Pulmonary artery endothelial cell (primary cell): Measurements from ENCODE around the gene EVL. TPM values are rescaled to one million over a fixed set of nuclear protein-coding genes. Genes with fewer than 3 reads are reported as not detected.

ENCODE experiments used
- DNase-seq: peaks from one replicate; pipeline ENCODE4 v3.0.0-alpha.2; 2011; ENCODE audit warnings: low read depth, low spot score
- total RNA-seq: library from RNA; depleted of rRNA; stranded (reverse); fragments of >200 nt; gene quantifications from 2 replicates; pipeline ENCODE4 v1.2.3, GENCODE V29; 2014

EVL gene
- total RNA-seq, 1 donor from 2014 or later = 14.0 TPM

GRCh38 chr14:100037353-100037752 is 27.9 kb upstream of the EVL start:
- no peak for DNase-seq

- no peak for DNase-seq
These were observed 27.2 kb upstream of the EVL start for GRCh38 chr14:100038065-100038464.

- no peak for DNase-seq
These were observed 25.3 kb upstream of the EVL start for GRCh38 chr14:100039903-100040302.

GRCh38 chr14:100041271-100041670 is 24.0 kb upstream of the EVL start:
- DNase-seq = no peak

- no peak for DNase-seq
These were observed 22.9 kb upstream of the EVL start for GRCh38 chr14:100042286-100042685.

GRCh38 chr14:100045642-100046344 is 19.4 kb upstream of the EVL start:
- no peak for DNase-seq

GRCh38 chr14:100047600-100047999 is 17.6 kb upstream of the EVL start:
- no peak for DNase-seq

GRCh38 chr14:100048786-100049185 is 16.4 kb upstream of the EVL start:
- no peak for DNase-seq

GRCh38 chr14:100049220-100049619 is 16.0 kb upstream of the EVL start:
- DNase-seq = no peak

- no peak for DNase-seq
These were observed 14.1 kb upstream of the EVL start for GRCh38 chr14:100051103-100051502.

GRCh38 chr14:100051543-100051942 is 13.7 kb upstream of the EVL start:
- no peak for DNase-seq

GRCh38 chr14:100052819-100053218 is 12.4 kb upstream of the EVL start:
- no peak for DNase-seq

GRCh38 chr14:100054316-100055075 is 10.7 kb upstream of the EVL start:
- DNase-seq = no peak

- no peak for DNase-seq
These were observed 8.8 kb upstream of the EVL start for GRCh38 chr14:100056431-100056830.

- DNase-seq = no peak
These were observed 8.0 kb upstream of the EVL start for GRCh38 chr14:100056964-100057795.

- DNase-seq = no peak
These were observed 6.3 kb upstream of the EVL start for GRCh38 chr14:100058777-100059437.

GRCh38 chr14:100059438-100059781 is 5.8 kb upstream of the EVL start:
- no peak for DNase-seq

GRCh38 chr14:100060760-100061159 is 4.5 kb upstream of the EVL start:
- DNase-seq = no peak

GRCh38 chr14:100062590-100062989 is 2.6 kb upstream of the EVL start:
- DNase-seq = no peak

- no peak for DNase-seq
These were observed 1.8 kb upstream of the EVL start for GRCh38 chr14:100063314-100063941.
